ENCODE data around the gene TIMM50.
"Not testable (repeated sequence)": the region's sequence is repeated elsewhere in the genome, so short reads cannot be mapped to it uniquely, and the experiment has no call there.

The TIMM50 gene

GRCh38 chr19:39480337-39481228, at the start of gene TIMM50:
Gene TIMM50 (plus strand): TSS chr19:39480838. CDS start chr19:39480854, 16 bp downstream.
- DNase-seq (ENCODE audit: low read depth), result peak; percentile 88

GRCh38 chr19:39432677-39433025, 48.0 kb upstream of the TIMM50 start:
- no peak for DNase-seq (ENCODE audit: low read depth)

- no peak for DNase-seq (ENCODE audit: low read depth)
Measured at GRCh38 chr19:39433480-39434079, 47.1 kb upstream of the TIMM50 start.

- DNase-seq (ENCODE audit: low read depth), result no peak
Measured at GRCh38 chr19:39434123-39435076, 46.2 kb upstream of the TIMM50 start.

- peak; percentile 95 for DNase-seq (ENCODE audit: low read depth)
Measured at GRCh38 chr19:39435499-39436349, 44.9 kb upstream of the TIMM50 start, which contains the start of gene RPS16. Gene RPS16 (minus strand): TSS chr19:39435949. CDS start chr19:39435895, 54 bp downstream.

GRCh38 chr19:39436350-39436716, 44.3 kb upstream of the TIMM50 start:
- no peak for DNase-seq (ENCODE audit: low read depth)

- no peak for DNase-seq (ENCODE audit: low read depth)
Measured at GRCh38 chr19:39438270-39438934, 42.2 kb upstream of the TIMM50 start.

- no peak for DNase-seq (ENCODE audit: low read depth)
Measured at GRCh38 chr19:39444598-39445195, 35.9 kb upstream of the TIMM50 start.

- peak; percentile 93 for DNase-seq (ENCODE audit: low read depth)
Measured at GRCh38 chr19:39445196-39446111, 35.2 kb upstream of the TIMM50 start, which contains the start of gene SUPT5H. Gene SUPT5H (plus strand): TSS chr19:39445582. CDS start chr19:39445891, 309 bp downstream.

- DNase-seq (ENCODE audit: low read depth), result no peak
Measured at GRCh38 chr19:39446365-39447084, 34.1 kb upstream of the TIMM50 start.

GRCh38 chr19:39448271-39448670, 32.4 kb upstream of the TIMM50 start:
- no peak for DNase-seq (ENCODE audit: low read depth)

GRCh38 chr19:39449116-39449797, 31.4 kb upstream of the TIMM50 start:
- no peak for DNase-seq (ENCODE audit: low read depth)

GRCh38 chr19:39451257-39451656, 29.4 kb upstream of the TIMM50 start:
- DNase-seq (ENCODE audit: low read depth), result not testable (repeated sequence)

GRCh38 chr19:39463403-39463802, 17.2 kb upstream of the TIMM50 start:
- no peak for DNase-seq (ENCODE audit: low read depth)

GRCh38 chr19:39465956-39466747, 14.5 kb upstream of the TIMM50 start:
- no peak for DNase-seq (ENCODE audit: low read depth)

GRCh38 chr19:39467941-39468340, 12.7 kb upstream of the TIMM50 start:
- DNase-seq (ENCODE audit: low read depth), result no peak

- DNase-seq (ENCODE audit: low read depth), result no peak
Measured at GRCh38 chr19:39469036-39469435, 11.6 kb upstream of the TIMM50 start.
